ENCODE measurements around the gene NF1. TPM values are rescaled to one million over a fixed set of nuclear protein-coding genes. Genes with fewer than 3 reads are reported as not detected.

NF1 gene
- total RNA-seq, 4 donors from 2014 or later, result 34.8 to 106 (median 59.2) TPM

DNA sequence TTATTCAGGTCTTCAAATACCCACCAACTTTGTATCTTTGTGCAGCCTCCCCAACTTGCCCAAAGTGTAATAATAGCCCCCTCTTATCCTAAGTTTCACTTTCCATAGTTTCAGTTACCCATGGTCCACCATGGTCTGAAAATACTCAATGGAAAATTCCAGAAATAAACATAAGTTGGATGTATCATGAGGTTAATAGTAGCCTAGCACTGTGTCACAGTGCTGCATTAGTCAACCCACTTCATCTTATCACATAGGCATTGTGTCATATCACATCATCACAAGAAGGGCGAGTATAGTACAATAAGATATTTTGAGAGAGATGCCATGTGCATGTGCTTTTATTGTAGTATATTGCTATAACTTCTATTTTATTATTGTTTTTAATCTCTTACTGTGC is 180.3 kb downstream of the NF1 start:
- intact Hi-C loops (cut with DNase I; ENCODE audit: low total_unique reads), result no loop called here
- TF ChIP-seq POLR2A (IDR thresholded peaks at IDR 0.05) (no peak), EP300 (IDR thresholded peaks at IDR 0.05; ENCODE audit: low read depth) (no peak), POLR2AphosphoS5 (IDR thresholded peaks at IDR 0.05) (no peak)
- TF ChIP-seq, protein P1, sequence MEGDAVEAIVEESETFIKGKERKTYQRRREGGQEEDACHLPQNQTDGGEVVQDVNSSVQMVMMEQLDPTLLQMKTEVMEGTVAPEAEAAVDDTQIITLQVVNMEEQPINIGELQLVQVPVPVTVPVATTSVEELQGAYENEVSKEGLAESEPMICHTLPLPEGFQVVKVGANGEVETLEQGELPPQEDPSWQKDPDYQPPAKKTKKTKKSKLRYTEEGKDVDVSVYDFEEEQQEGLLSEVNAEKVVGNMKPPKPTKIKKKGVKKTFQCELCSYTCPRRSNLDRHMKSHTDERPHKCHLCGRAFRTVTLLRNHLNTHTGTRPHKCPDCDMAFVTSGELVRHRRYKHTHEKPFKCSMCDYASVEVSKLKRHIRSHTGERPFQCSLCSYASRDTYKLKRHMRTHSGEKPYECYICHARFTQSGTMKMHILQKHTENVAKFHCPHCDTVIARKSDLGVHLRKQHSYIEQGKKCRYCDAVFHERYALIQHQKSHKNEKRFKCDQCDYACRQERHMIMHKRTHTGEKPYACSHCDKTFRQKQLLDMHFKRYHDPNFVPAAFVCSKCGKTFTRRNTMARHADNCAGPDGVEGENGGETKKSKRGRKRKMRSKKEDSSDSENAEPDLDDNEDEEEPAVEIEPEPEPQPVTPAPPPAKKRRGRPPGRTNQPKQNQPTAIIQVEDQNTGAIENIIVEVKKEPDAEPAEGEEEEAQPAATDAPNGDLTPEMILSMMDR (IDR thresholded peaks at IDR 0.05), result no peak
- DNase-seq, result no peak
- in situ Hi-C loops (cut with MboI; ENCODE audit: low pct_ligation_motif_present in 1 of 4, low pct_unique_long_range_greater_than_20kb in 1 of 4, low sequenced_read_pairs in 3 of 4), result no loop called here
- H3K36me3 ChIP-seq, result peaks cover 0 to 15% (median 2%) of the 10 kb centered on the region in 4 donors
- 87 to 94% methylated on average over 1 of the region's 1 CpG for WGBS, 2 donors (ENCODE audit: low coverage in 1 of 2)
- H3K4me3 ChIP-seq, result no peak overlapping the region
- peaks cover 0 to 6% (median 0%) of the 10 kb centered on the region in 4 donors for H3K4me1 ChIP-seq
- no peaks in the 10 kb centered on the region for H3K27me3 ChIP-seq
- H3K27ac ChIP-seq, result no peak overlapping the region
- H3K9me3 ChIP-seq, result no peaks in the 10 kb centered on the region

DNA sequence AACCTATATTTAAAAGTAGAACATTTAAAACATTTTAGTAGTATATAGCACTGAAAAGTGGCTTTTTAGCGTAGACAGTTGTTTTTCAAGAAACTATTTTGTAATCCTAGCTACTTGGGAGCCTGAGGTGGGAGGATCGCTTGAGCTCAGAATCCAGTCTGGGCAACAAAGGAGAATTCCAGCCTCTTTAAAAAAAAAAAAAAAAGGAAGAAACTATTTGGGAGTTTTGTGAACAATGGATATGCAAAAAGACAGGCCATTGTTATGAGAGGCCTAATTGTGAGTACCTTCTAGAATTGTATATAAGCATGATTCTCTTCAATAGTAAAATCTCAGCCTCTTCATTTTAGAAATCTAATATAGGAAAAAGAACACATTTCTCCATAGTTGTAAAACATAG is 184.6 kb downstream of the NF1 start:
- Histone ChIP-seq H3K4me3 (no peak overlapping the region), H3K27ac (no peak overlapping the region), H3K4me1 (no peaks in the 10 kb centered on the region), H3K9me3 (no peaks in the 10 kb centered on the region), H3K27me3 (no peaks in the 10 kb centered on the region), H3K36me3 (peaks cover 0 to 15% (median 2%) of the 10 kb centered on the region in 4 donors)
- intact Hi-C loops (cut with DNase I; ENCODE audit: low total_unique reads), result no loop called here
- in situ Hi-C loops (cut with MboI; ENCODE audit: low pct_ligation_motif_present in 1 of 4, low pct_unique_long_range_greater_than_20kb in 1 of 4, low sequenced_read_pairs in 3 of 4), result no loop called here
- DNase-seq, result no peak
- WGBS, 2 donors (ENCODE audit: low coverage in 1 of 2), result 96 to 100% methylated on average over 2 of the region's 2 CpGs
- TF ChIP-seq, protein P1 (IDR thresholded peaks at IDR 0.05), result no peak
- TF ChIP-seq POLR2A (IDR thresholded peaks at IDR 0.05) (no peak), EP300 (IDR thresholded peaks at IDR 0.05; ENCODE audit: low read depth) (no peak), POLR2AphosphoS5 (IDR thresholded peaks at IDR 0.05) (no peak)

DNA sequence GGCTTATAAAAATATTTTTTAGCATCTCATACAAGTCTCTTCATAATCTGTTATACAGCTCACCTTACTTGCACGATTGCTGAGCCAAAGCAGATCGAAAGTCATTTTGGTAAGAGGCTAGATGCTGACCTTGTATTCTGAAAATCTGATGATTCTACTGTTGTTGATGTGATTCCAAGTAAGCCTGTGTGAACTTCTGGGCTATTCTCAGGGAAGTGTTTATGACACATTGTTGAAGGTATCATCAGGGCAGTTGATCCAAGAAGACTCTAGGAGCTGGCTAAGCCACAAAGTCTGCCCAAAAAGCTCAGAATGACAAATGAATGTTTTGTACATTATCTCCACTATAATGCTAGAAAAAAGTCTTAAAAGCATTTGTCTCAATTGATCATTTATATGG is 186.3 kb downstream of the NF1 start:
- intact Hi-C loops (cut with DNase I; ENCODE audit: low total_unique reads), result no loop called here
- TF ChIP-seq, protein P1 (IDR thresholded peaks at IDR 0.05), result no peak
- TF ChIP-seq POLR2AphosphoS5 (IDR thresholded peaks at IDR 0.05) (no peak), EP300 (IDR thresholded peaks at IDR 0.05; ENCODE audit: low read depth) (no peak), POLR2A (IDR thresholded peaks at IDR 0.05) (no peak)
- Histone ChIP-seq H3K9me3 (no peaks in the 10 kb centered on the region), H3K4me3 (no peak overlapping the region), H3K27me3 (no peaks in the 10 kb centered on the region), H3K27ac (no peak overlapping the region), H3K36me3 (peaks cover 0 to 7% (median 2%) of the 10 kb centered on the region in 4 donors), H3K4me1 (no peaks in the 10 kb centered on the region)
- DNase-seq, result no peak
- WGBS, 2 donors (ENCODE audit: low coverage in 1 of 2), result 94 to 96% methylated on average over 2 of the region's 2 CpGs
- in situ Hi-C loops (cut with MboI; ENCODE audit: low pct_ligation_motif_present in 1 of 4, low pct_unique_long_range_greater_than_20kb in 1 of 4, low sequenced_read_pairs in 3 of 4), result no loop called here

DNA sequence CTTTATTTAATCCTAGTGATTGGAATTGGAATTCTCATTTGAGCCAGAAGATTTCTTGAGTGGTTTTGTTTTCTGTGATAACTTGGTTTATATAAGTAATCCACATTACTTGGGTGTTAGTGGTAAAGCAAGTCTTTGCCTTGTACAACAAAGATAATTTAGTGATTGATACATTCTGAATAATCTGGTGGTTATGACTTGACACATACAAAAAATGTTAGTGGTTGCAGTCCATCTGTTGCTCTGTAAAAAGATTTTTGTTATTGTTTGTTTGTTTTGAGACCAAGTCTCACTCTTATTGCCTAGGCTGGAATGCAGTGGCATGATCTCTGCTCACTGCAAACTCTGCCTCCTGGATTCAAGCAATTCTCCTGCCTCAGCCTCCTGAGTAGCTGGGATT is 189.1 kb downstream of the NF1 start:
- Histone ChIP-seq H3K27ac (no peak overlapping the region), H3K27me3 (no peaks in the 10 kb centered on the region), H3K36me3 (no peaks in the 10 kb centered on the region), H3K4me1 (no peaks in the 10 kb centered on the region), H3K9me3 (no peaks in the 10 kb centered on the region), H3K4me3 (no peak overlapping the region)
- in situ Hi-C loops (cut with MboI; ENCODE audit: low pct_ligation_motif_present in 1 of 4, low pct_unique_long_range_greater_than_20kb in 1 of 4, low sequenced_read_pairs in 3 of 4) (no loop called here), intact Hi-C loops (cut with DNase I; ENCODE audit: low total_unique reads) (no loop called here)
- no peak for DNase-seq
- TF ChIP-seq, protein P1 (IDR thresholded peaks at IDR 0.05), result no peak
- TF ChIP-seq POLR2AphosphoS5 (IDR thresholded peaks at IDR 0.05) (no peak), EP300 (IDR thresholded peaks at IDR 0.05; ENCODE audit: low read depth) (no peak), POLR2A (IDR thresholded peaks at IDR 0.05) (no peak)
